K562 (cell line): ENCODE measurements around the gene CYFIP2.

Experiments used
- HMG20A ChIP-seq: fragments of 450-650 bp; formaldehyde crosslinking; conservative IDR thresholded peaks from 2 replicates; pipeline ENCODE4 v1.4.0; 2020; ENCODE audit warnings: mild to moderate bottlenecking, mixed read lengths
- JUND ChIP-seq, 2 experiments: IDR thresholded peaks; 2 replicates in 1 of 2; 3 replicates in 1 of 2; pipeline ENCODE4 v1.6.1; 2011; ENCODE audit warnings: borderline replicate concordance in 2 of 2, low read depth in 2 of 2, low read length in 2 of 2, improper control_type of control experiment in 1 of 2, missing biosample characterization in 1 of 2, missing genetic modification characterization in 1 of 2, missing genetic modification reagents in 1 of 2
- KDM1A ChIP-seq, 2 experiments: fragments of 450-650 bp; IDR thresholded peaks; 2 replicates each; pipeline ENCODE4 v1.6.1; 2016; ENCODE audit warnings: mild to moderate bottlenecking in 2 of 2
- ZKSCAN1 ChIP-seq: fragments of 150-350 bp; IDR thresholded peaks from 2 replicates; pipeline ENCODE4 v1.6.1; 2016; ENCODE audit warnings: low read depth, low read length
- TF ChIP-seq, protein P1 (sequence below), 3 experiments: IDR thresholded peaks in 2 of 3; conservative IDR thresholded peaks in 1 of 3; 2 replicates each; pipeline ENCODE4 v1.5.1; 2011 to 2012; ENCODE audit warnings: low read length in 3 of 3, mild to moderate bottlenecking in 3 of 3, control low read depth in 2 of 3, improper control_type of control experiment in 1 of 3, inconsistent platforms in 1 of 3, low read depth in 1 of 3, mixed read lengths in 1 of 3, moderate library complexity in 1 of 3; ENCODE audit not compliant: insufficient read depth in 2 of 3

DNA sequence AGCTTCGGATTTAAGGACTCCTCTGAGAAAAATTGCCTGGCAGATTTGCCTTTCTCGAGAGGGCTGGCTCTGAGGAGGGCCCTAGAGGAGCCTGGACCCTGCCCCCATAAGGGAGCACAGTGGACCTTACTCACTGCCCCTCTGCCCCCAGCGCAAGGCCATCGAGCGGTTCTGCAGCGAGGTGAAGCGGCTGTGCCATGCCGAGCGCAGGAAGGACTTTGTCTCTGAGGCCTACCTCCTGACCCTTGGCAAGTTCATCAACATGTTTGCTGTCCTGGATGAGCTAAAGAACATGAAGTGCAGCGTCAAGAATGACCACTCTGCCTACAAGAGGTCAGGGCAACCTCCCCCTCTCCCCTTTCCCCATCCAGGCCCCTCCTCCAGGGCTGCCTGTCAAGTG lies 34.6 kb downstream of the CYFIP2 start:
- TF ChIP-seq, protein P1, sequence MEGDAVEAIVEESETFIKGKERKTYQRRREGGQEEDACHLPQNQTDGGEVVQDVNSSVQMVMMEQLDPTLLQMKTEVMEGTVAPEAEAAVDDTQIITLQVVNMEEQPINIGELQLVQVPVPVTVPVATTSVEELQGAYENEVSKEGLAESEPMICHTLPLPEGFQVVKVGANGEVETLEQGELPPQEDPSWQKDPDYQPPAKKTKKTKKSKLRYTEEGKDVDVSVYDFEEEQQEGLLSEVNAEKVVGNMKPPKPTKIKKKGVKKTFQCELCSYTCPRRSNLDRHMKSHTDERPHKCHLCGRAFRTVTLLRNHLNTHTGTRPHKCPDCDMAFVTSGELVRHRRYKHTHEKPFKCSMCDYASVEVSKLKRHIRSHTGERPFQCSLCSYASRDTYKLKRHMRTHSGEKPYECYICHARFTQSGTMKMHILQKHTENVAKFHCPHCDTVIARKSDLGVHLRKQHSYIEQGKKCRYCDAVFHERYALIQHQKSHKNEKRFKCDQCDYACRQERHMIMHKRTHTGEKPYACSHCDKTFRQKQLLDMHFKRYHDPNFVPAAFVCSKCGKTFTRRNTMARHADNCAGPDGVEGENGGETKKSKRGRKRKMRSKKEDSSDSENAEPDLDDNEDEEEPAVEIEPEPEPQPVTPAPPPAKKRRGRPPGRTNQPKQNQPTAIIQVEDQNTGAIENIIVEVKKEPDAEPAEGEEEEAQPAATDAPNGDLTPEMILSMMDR (IDR thresholded peaks at IDR 0.05 in 2 of 3, conservative IDR thresholded peaks at IDR 0.05 in 1 of 3; ENCODE audit: insufficient read depth in 2 of 3, low read depth in 1 of 3, low read length in 3 of 3) = no peak
- TF ChIP-seq HMG20A (CRISPR knock-in tag) (no peak), ZKSCAN1 (no peak), KDM1A (IDR thresholded peaks at IDR 0.05) (no peak), JUND (IDR thresholded peaks at IDR 0.05; ENCODE audit: borderline replicate concordance, low read depth, low read length) (no peak), JUND (tag; IDR thresholded peaks at IDR 0.05; ENCODE audit: borderline replicate concordance, low read depth, low read length) (no peak)
